IPS-NIHi7 (cell line): ENCODE measurements around the gene LRGUK.

Experiments
- DNase-seq: peaks from one replicate; pipeline ENCODE4 v3.0.0; 2012; ENCODE audit warnings: mixed read lengths; ENCODE audit errors: extremely low spot score

LRGUK gene

GRCh38 chr7:134302120-134302519 lies 175.0 kb downstream of the LRGUK start:
- no peak for DNase-seq

- DNase-seq: no peak
Observed at GRCh38 chr7:134307320-134307719, 180.2 kb downstream of the LRGUK start.

DNA sequence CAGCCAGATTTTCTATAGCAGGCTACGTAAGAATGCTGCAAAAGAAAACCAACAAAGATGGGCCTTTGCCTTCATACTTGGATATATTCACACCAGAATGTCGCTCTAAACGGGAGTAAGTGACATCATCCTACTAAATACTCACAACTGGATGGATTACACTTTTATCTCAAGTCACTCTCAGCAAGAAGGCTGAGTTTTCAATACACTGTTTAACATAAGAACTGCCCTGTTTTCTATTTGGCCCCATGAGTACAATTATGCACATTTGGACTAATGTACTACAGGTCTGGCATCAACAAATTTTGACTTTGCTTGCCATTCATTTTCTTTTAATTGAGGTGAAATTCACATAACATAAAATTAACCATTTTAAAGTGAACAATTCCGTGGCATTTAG lies 181.4 kb downstream of the LRGUK start:
- DNase-seq: no peak

DNA sequence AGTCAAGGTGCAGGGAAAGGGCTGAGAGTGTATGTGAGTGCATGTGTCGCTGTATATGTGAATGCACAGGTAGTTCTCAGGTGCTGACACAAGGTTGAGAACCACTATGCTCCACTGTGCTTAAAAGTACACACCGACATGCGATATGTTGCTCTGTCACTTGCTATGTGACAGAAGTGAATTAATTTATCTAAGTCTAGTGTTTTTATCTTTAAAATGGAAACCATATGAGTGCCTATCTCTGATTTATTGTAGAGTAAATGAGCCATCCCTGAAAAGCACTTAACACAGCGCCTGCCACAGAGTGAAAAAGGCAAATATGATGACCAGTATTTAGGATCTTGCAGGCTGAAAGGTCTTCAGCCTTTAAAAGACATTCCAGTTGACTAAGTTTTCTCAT lies 184.7 kb downstream of the LRGUK start:
- DNase-seq: no peak

GRCh38 chr7:134312717-134313116 lies 185.6 kb downstream of the LRGUK start:
- DNase-seq: no peak

DNA sequence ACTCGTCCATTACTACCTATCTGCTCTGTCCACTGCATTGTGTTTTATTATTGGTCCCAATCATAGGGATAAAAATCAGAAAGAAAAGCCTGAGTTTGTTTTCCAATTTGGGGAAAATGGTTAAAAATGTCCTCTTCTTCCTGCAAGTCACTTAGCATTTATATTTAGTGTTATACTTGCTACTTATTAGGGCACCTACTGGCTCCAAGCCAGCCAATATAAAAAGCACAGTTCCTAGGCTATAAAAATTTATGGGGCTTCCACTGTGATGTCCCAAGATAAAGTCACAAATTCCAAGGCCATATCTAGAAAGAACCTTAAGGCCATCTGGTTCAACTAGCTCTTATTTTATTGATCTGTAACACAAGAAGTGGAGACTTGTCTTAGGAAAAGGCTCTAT lies 186.4 kb downstream of the LRGUK start:
- no peak for DNase-seq
